Neural progenitor cell (in vitro differentiated cells): ENCODE results near the gene MAML3. TPM values are rescaled to one million over a fixed set of nuclear protein-coding genes. Genes with fewer than 3 reads are reported as not detected.

ENCODE experiments used
- DNase-seq: peaks from one replicate; pipeline ENCODE4 v3.0.0-alpha.2; 2016; ENCODE audit warnings: low spot score
- H2AFZ ChIP-seq: fragments of 200-600 bp; sonication (generic); replicated peaks from 2 replicates; pipeline ENCODE4 v1.6.1; 2016; ENCODE audit warnings: antibody characterized with exemption
- H3F3A ChIP-seq: fragments of 200-600 bp; sonication (generic); 2 replicates; pipeline ENCODE4 v1.6.1; 2016; ENCODE audit warnings: antibody characterized with exemption, low read depth
- H3K27ac ChIP-seq: fragments of 200-600 bp; sonication (generic); 2 replicates; pipeline ENCODE4 v1.5.1; 2016; ENCODE audit warnings: mild to moderate bottlenecking
- H3K27me3 ChIP-seq: fragments of 200-600 bp; sonication (generic); 2 replicates; pipeline ENCODE4 v1.6.1; 2016; ENCODE audit warnings: mild to moderate bottlenecking, moderate library complexity
- H3K36me3 ChIP-seq: fragments of 200-600 bp; sonication (generic); 2 replicates; pipeline ENCODE4 v1.5.1; 2016
- H3K4me1 ChIP-seq: fragments of 200-600 bp; sonication (generic); 2 replicates; pipeline ENCODE4 v1.6.1; 2016; ENCODE audit warnings: mixed run types
- H3K4me2 ChIP-seq: fragments of 200-600 bp; sonication (generic); 2 replicates; pipeline ENCODE4 v1.6.1; 2016
- H3K4me3 ChIP-seq: fragments of 200-600 bp; sonication (generic); 2 replicates; pipeline ENCODE4 v1.5.1; 2016
- H3K79me2 ChIP-seq: fragments of 200-600 bp; sonication (generic); 2 replicates; pipeline ENCODE4 v1.6.1; 2016; ENCODE audit warnings: low read depth
- H3K9ac ChIP-seq: fragments of 200-600 bp; sonication (generic); 2 replicates; pipeline ENCODE4 v1.6.1; 2016
- H3K9me3 ChIP-seq: fragments of 200-600 bp; sonication (generic); 2 replicates; pipeline ENCODE4 v1.5.1; 2016; ENCODE audit warnings: low read depth
- H4K20me1 ChIP-seq: fragments of 200-600 bp; sonication (generic); 2 replicates; pipeline ENCODE4 v1.6.1; 2016; ENCODE audit warnings: low read depth
- H3K27ac Mint-ChIP-seq: 3 replicates; pipeline ENCODE4 v1.8.0; 2021; ENCODE audit warnings: mixed read lengths
- H3K27me3 Mint-ChIP-seq: 2 replicates; pipeline ENCODE4 v1.8.0; 2022; ENCODE audit warnings: low read depth, mild to moderate bottlenecking, inconsistent platforms, moderate library complexity, mixed read lengths; ENCODE audit not compliant: insufficient read depth
- H3K36me3 Mint-ChIP-seq: 3 replicates; pipeline ENCODE4 v1.8.0; 2021; ENCODE audit warnings: mixed read lengths
- H3K4me1 Mint-ChIP-seq: 3 replicates; pipeline ENCODE4 v1.8.0; 2021; ENCODE audit warnings: mixed read lengths
- H3K4me3 Mint-ChIP-seq: 3 replicates; pipeline ENCODE4 v1.8.0; 2021; ENCODE audit warnings: mild to moderate bottlenecking, moderate library complexity, mixed read lengths
- H3K9me3 Mint-ChIP-seq: 3 replicates; pipeline ENCODE4 v1.8.0; 2020; ENCODE audit warnings: mixed read lengths
- CTCF ChIP-seq: fragments of 200-600 bp; sonication (generic); IDR thresholded peaks from 2 replicates; pipeline ENCODE4 v1.5.1; 2017; ENCODE audit warnings: antibody characterized with exemption, mild to moderate bottlenecking
- EZH2 ChIP-seq: fragments of 200-600 bp; sonication (generic); IDR thresholded peaks from 2 replicates; pipeline ENCODE4 v1.6.1; 2017; ENCODE audit warnings: antibody characterized with exemption, mild to moderate bottlenecking, moderate library complexity
- EZH2phosphoT487 ChIP-seq: fragments of 200-600 bp; sonication (generic); IDR thresholded peaks from 2 replicates; pipeline ENCODE4 v1.6.1; 2017; ENCODE audit warnings: antibody characterized with exemption
- total RNA-seq: library from RNA; depleted of rRNA; stranded (reverse); fragments of >200 nt; gene quantifications from 2 replicates; pipeline ENCODE4 v1.2.3, GENCODE V29; 2015; ENCODE audit warnings: low replicate concordance

Gene MAML3
- total RNA-seq, 1 donor from 2014 or later, result 14.4 TPM

- Histone ChIP-seq H3K27me3 (no peaks in the 10 kb centered on the region), H3K4me3 (no peak overlapping the region), H3K79me2 (no peaks in the 10 kb centered on the region), H3F3A (peaks cover 8% of the 10 kb centered on the region), H3K9ac (no peak overlapping the region), H3K4me1 (peaks cover 13% of the 10 kb centered on the region), H3K9me3 (no peaks in the 10 kb centered on the region), H3K36me3 (no peaks in the 10 kb centered on the region), H4K20me1 (peaks cover 9% of the 10 kb centered on the region), H3K27ac (no peak overlapping the region), H3K4me2 (no peak overlapping the region), H2AFZ (no peak overlapping the region)
- Mint-ChIP-seq H3K9me3 (peaks cover 5% of the 10 kb centered on the region), H3K4me1 (peaks cover 32% of the 10 kb centered on the region), H3K27me3 (peaks cover 2% of the 10 kb centered on the region), H3K27ac (no peak overlapping the region), H3K36me3 (peaks cover 3% of the 10 kb centered on the region), H3K4me3 (no peak overlapping the region)
- TF ChIP-seq EZH2phosphoT487 (no peak), CTCF (no peak)
- DNase-seq, result no peak
Observed at GRCh38 chr4:139986689-139987501, 167.1 kb downstream of the MAML3 start.

- Histone ChIP-seq H3K9ac (no peak overlapping the region), H3K27ac (no peak overlapping the region), H2AFZ (no peak overlapping the region), H3F3A (peaks cover 8% of the 10 kb centered on the region), H3K27me3 (no peaks in the 10 kb centered on the region), H3K4me2 (no peak overlapping the region), H3K4me3 (no peak overlapping the region), H3K4me1 (peaks cover 13% of the 10 kb centered on the region), H3K36me3 (no peaks in the 10 kb centered on the region), H3K79me2 (no peaks in the 10 kb centered on the region), H3K9me3 (no peaks in the 10 kb centered on the region), H4K20me1 (peaks cover 9% of the 10 kb centered on the region)
- Mint-ChIP-seq H3K9me3 (peaks cover 4% of the 10 kb centered on the region), H3K4me1 (peaks cover 32% of the 10 kb centered on the region), H3K36me3 (peaks cover 3% of the 10 kb centered on the region), H3K4me3 (no peak overlapping the region), H3K27me3 (peaks cover 2% of the 10 kb centered on the region), H3K27ac (no peak overlapping the region)
- TF ChIP-seq EZH2phosphoT487 (no peak), EZH2 (no peak), CTCF (no peak)
- DNase-seq, result no peak
Observed at GRCh38 chr4:139986106-139986505, 167.9 kb downstream of the MAML3 start.

GRCh38 chr4:139985401-139985800 is 168.6 kb downstream of the MAML3 start:
- peaks cover 13% of the 10 kb centered on the region for H3K4me1 ChIP-seq
- TF ChIP-seq EZH2 (no peak), EZH2phosphoT487 (no peak), CTCF (no peak)
- no peak for DNase-seq
- H3K36me3 ChIP-seq, result no peaks in the 10 kb centered on the region
- peaks cover 4% of the 10 kb centered on the region for H3K9me3 Mint-ChIP-seq
- peaks cover 3% of the 10 kb centered on the region for H3K36me3 Mint-ChIP-seq
- H2AFZ ChIP-seq, result no peak overlapping the region
- no peak overlapping the region for H3K4me3 ChIP-seq
- no peak overlapping the region for H3K27ac Mint-ChIP-seq
- H3K9me3 ChIP-seq, result no peaks in the 10 kb centered on the region
- no peaks in the 10 kb centered on the region for H3K79me2 ChIP-seq
- H3K27me3 Mint-ChIP-seq, result peaks cover 2% of the 10 kb centered on the region
- peaks cover 9% of the 10 kb centered on the region for H4K20me1 ChIP-seq
- no peak overlapping the region for H3K9ac ChIP-seq
- no peak overlapping the region for H3K4me3 Mint-ChIP-seq
- H3K4me2 ChIP-seq, result no peak overlapping the region
- H3K27me3 ChIP-seq, result no peaks in the 10 kb centered on the region
- H3K27ac ChIP-seq, result no peak overlapping the region
- H3F3A ChIP-seq, result peaks cover 8% of the 10 kb centered on the region
- H3K4me1 Mint-ChIP-seq, result peaks cover 32% of the 10 kb centered on the region
